ENCODE measurements around the gene DICER1.

The DICER1 gene

GRCh38 chr14:95059126-95059525 is 98.2 kb downstream of the DICER1 start:
- no peak for DNase-seq (ENCODE audit: low spot score)

- DNase-seq (ENCODE audit: low spot score) = no peak
Measured at GRCh38 chr14:95058491-95058890, 98.8 kb downstream of the DICER1 start.

DNA sequence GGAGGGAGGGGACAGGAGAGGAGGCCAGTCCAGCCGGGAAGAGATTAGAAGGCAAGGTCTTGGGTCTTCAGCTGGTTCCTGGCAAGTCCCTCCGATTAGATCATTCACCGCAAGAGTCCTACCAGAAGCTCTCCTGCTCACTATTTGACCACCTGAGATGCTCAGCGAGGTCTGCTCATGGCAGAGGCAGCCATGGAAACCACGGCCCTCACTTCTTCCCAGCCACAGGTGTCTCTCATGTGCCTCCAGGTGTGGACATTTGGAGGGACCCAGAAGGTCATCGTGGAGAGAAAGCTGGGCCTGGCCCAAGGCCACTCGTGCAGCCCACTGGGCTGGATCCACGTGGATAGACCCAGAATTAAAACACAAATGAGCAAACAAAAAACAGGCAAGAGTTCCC is 99.5 kb downstream of the DICER1 start:
- DNase-seq (ENCODE audit: low spot score) = no peak

GRCh38 chr14:95057147-95057546 is 100.2 kb downstream of the DICER1 start:
- DNase-seq (ENCODE audit: low spot score) = no peak

DNA sequence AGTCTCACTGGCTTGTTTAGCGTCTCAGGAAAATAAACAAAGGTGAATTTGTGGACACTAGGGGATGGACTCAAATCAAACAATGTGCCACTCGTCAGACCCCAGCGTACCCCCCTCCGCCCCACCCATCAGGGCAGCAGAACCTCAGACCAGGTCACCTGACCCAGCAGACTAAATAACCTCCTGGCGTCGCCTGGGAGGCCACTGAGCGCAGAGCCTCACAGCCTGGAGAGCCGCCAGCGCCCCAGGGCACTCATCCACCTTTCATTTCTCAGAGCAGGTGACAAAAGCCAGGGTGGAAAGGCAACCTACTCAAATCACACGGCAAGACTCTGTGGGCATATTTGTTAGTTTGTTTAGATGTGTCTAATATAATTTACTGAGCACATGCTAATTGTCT is 100.9 kb downstream of the DICER1 start:
- no peak for DNase-seq (ENCODE audit: low spot score)

DNA sequence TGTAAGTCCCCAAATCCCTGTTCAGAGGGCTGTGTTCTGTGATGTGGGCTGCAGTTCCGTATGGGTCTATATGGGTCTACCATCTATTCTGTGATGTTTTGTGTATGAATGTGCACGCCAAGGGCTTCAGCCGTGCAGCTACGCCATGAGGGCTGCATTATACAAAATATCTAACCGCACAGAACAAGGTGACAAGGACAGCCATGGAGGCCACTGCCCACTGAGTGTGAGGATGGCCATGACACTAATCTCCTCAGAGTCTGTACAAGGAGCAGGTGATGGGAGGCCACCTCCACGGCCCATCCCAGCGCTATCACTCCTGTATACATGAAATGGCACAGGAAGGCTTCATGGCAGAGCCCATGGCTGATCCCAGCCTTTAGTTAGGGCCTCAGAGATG is 102.0 kb downstream of the DICER1 start:
- DNase-seq (ENCODE audit: low spot score) = no peak

DNA sequence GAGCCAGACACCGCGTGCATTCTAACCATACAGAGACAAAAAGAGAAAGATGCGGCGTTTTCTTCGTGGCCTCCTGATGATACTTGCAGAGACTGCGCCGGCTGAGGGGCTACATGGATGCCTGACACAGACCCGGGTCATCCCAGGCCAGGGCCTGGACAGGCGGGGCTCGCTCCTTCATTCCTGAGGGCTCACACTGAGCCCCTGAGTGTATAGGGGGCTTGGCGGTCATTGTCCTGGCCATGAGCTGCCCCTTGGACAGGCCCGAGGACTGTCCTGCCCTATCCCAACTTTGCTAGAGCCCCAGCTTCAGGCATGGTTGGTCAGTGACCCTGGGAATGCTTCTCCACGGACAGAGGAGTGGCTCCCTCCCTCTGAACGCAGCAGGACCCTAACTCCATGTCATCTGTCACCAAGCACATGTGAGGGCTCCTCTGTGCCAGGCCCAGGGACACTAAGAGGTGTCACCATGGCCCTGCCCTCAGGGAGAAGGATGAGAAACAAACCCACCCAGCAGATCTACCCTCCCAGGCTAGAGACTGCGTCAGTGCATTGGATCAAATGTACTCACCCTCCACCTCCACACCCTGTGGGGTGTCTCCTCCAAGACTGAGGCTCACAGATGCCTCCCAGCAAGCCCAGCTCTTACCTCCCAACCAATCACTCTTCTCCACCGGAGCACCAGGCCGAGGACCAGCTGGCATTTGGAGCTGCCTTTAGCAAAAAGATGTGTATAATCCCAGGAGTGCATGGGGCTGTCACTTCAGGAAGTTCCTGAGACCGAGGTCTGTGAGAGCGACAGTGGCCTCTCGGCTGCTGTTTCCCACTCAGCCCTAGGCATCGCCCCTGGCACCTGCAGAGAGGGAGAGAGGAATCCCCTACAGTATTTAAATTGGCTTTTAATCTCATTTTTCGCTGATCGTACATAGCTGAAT is 102.7 kb downstream of the DICER1 start:
- no peak for DNase-seq (ENCODE audit: low spot score)

DNA sequence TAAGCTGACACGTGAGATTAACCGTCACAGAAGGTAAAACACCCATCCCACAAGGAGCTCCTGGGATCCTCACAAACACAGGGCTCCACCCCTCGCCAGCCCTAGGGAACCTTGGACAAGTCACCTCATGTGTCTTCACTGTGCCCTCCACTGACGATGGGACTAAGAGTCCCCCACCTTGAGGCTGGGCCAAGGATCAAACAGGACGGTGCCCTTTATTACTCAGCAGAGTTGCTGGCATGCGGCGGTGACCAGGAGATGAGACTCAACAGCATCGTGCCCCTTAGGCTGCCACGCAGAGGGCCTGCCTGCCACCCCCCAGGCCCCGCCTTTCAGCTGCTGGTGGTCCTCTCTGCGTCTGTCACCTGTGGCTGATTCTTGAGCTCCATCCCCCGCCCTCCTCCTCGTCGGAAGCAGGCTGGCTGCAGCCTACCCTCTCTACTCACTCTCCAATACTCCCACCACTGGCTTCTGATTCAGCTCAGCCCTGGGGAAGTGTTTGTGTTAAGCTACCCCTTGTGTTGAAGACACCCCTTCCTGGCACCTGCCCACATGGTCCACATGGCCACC is 105.2 kb downstream of the DICER1 start:
- DNase-seq (ENCODE audit: low spot score) = no peak

DNA sequence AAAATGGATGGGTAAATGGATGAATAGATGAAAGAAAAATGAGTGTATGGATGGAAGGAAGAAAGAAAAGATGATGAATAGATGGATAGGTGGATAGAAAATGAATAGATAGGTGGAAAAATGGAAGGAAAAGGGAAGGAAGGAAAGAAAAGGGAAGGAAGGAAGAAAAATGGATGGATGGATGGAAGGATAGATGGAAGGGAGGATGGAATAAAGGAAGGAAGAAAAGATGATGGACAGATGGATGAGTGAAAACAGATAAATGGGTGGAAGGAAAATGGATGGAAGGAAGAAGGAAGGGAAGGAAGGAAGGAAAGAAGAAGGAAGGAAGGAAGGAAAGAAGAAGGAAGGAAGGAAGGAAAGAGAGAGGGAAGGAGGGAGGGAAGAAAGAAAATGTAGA is 107.4 kb downstream of the DICER1 start:
- DNase-seq (ENCODE audit: low spot score) = no peak

DNA sequence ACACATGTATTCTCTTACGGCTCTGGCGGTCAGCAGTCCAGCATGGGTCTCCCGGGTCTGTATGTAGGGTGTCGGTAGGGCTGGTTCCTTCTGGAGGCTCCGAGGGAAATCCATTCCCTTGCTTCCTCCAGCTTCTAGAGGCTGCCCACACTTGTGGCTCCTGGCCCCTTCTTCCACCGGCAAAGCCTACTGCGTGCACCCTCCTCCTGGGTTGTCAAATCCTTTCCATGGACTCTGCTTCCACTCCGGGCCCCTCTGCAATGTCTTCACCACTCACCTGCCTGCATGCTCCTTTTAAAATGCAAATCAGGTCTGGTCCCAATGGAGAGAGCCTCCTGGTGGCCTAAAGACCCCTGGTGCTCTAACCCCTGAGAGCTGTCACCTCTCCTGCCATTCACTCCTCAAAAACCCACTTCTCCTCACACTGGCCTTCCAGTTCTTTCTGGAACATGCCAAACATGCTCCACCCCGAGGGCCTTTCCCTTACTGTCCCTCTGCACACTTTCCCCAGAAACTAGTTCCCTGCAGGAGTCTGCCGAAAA is 108.5 kb downstream of the DICER1 start:
- no peak for DNase-seq (ENCODE audit: low spot score)

- DNase-seq (ENCODE audit: low spot score) = no peak
Measured at GRCh38 chr14:95047754-95048153, 109.6 kb downstream of the DICER1 start.

GRCh38 chr14:95046711-95047681 is 110.3 kb downstream of the DICER1 start:
- DNase-seq (ENCODE audit: low spot score) = no peak

- DNase-seq (ENCODE audit: low spot score) = no peak
Measured at GRCh38 chr14:95045836-95046430, 111.4 kb downstream of the DICER1 start.

- DNase-seq (ENCODE audit: low spot score) = no peak
Measured at GRCh38 chr14:95045106-95045701, 112.1 kb downstream of the DICER1 start.

GRCh38 chr14:95044463-95045105 is 112.7 kb downstream of the DICER1 start:
- DNase-seq (ENCODE audit: low spot score) = no peak

DNA sequence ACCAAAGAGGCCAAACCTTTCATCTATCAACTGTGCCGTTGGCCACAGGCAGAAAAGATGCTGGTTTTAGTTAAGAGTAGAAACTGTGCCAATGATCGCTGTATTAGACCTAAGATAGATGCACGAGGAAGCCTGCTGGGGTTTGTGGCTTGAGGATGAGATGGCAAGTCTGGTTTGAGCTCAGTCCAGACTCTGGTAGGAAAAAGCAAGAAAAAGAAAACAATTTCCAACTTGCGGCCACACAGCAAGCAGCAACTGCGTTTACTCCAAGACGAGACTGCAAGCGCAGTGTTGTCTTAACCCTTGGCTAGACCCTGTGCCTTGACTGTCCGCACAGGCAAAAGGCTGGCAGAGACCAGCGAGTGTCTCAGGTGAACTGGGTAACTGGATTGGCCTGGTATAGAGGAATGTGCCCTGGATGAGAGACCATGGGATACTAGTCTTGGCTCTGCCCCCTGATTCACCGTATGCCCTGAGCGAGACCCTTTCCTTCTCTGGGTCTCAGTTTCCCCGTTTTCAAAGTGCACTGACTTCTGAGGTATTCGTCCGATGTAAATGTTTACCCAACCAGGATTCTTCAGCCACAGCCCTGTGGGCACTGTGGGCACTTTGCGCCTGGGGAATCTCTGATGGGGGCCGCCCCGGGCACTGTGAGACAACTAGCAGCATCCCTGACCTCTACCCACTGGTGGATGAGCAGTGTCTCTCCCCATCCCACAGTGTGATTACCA is 113.4 kb downstream of the DICER1 start:
- no peak for DNase-seq (ENCODE audit: low spot score)

GRCh38 chr14:95043314-95043713 is 114.0 kb downstream of the DICER1 start:
- DNase-seq (ENCODE audit: low spot score) = no peak

DNA sequence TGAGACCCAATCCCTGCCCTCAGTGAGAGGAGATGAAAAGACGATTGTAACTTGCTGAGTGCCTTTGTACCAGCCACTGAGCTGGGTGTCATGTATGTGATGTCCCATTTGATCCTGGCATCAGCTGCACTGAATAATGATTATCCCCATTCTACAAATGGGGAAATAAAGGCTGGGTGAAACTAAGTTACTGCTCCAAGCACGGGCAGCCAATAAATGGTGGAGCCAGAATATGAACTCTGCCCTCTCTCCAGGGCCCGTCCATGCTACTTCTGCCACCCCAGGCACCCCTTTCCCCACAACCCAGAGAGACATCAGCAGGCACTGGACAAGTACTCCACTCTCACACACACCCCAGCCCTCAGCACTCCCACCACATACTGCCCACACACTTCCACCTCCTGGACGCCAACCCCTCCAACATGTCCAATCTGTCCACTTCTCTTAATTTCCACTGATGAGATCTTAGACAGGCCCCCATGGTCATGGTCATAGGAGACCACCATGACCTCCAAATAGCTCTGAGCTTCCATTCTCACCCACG is 115.8 kb downstream of the DICER1 start:
- DNase-seq (ENCODE audit: low spot score) = no peak

DNA sequence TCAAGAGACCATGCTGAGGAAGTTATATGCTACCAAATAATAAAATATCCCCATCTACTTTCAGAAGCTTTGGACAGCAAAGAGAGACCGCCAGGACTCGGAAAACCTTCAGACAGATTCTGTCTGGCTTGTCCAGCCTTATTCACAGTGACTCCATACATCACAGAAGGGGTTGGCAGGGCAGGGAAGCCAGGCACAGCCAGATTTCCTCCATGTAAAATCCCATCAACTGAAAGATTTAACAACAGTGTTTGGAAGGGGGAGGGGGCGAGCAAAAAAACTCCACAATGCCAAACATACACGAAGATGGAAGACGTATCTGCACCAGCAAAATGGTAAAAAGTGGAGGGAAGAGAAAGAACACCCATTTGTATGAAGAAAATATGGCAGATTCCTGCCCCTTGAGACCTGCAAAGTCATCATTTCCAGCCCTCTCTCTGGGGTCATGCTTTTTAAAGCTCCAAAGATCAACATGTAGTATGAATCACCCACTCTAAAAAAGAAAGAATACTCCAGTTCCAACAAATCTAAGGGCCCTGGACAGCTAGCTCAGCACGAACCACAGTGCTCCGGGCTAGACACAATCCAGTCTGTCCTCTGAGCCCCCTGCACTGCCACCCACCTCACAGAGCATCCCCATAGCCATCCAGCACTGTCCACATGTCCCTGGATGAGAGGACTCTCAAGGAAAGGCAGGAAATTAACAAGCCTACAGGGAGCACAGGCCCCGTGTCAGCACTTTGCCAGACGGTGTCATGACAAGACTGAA is 116.4 kb downstream of the DICER1 start:
- DNase-seq (ENCODE audit: low spot score) = no peak

Data from LoVo (cell line).